Inflammatory macrophage (primary cell): ENCODE data around the gene OVAAL.
A peak's percentile ranks its signal among the peaks of the same experiment; 100 is the strongest.

Experiments used
- DNase-seq, 2 donors: peaks; one replicate each; pipeline ENCODE4 v3.0.0-alpha.2; 2020 to 2022

Gene OVAAL

GRCh38 chr1:180609643-180610555 lies 51.1 kb downstream of the OVAAL start:
- DNase-seq = peak; percentile 11 to 40

- no peak for DNase-seq
Observed at GRCh38 chr1:180610556-180611015, 51.8 kb downstream of the OVAAL start.

DNA sequence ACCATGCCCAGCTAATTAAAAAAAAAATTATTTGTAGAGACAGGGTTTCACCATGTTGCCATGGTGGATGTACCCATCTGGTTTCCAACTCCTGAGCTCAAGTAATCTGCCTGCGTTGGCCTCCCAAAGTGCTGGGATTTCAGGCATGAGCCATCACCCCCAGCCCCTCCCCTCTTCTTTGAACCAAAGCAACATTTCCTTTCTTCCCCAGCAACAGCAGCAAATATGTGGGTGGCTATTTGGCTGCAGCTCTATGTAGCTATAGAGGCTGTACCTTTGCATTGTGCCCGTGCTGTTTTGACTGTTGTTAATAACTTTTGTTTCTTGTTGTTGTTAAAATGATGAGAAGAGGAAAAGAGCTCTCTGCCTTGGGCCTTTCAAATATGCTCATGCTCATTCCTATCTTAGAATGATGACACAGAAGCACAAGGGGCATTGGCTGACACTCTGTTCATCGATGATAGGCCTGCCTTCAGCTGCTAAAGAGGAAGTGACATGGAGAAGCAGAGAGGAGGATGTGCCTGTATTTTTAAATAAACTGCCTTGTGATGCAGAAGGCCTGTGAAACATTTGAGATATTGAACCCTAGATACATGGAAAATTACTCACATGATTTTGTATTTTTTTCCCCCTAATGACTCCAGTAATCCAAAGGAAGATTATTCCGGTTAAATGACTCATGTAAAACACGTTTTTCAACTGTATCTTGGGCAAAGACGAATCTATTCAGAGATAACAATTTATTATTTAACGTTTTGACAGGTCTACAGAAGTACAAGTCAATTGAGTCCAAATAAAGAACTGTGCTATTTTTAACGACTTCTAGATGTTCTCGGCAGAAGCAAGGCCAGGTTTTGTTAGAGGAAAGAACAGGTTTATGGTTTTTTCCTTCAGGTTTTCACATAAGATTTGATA lies 52.5 kb downstream of the OVAAL start:
- peak; percentile 90 to 91 for DNase-seq

GRCh38 chr1:180612632-180613031 lies 53.9 kb downstream of the OVAAL start:
- DNase-seq = peak in 1 of 2 donors; percentile 79

DNA sequence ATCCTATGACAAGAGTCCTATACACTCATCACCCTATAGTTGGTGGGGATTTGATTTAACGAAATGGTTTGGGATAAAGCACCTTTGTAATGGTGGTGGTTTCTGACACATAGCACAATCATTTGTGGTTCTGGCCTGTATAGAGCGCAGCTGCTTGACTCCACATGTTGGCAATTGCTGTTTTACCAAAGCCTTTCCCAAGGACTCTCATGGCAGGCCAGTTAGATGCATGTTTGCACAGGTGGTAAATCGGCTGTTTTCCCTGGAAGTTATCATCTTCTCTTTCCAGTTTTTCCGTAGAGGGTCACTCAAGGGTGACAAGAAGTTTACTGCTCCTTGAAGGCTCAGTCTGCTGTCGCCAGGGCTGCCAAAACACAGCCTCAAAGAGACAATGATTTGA lies 56.0 kb downstream of the OVAAL start:
- DNase-seq = no peak

- no peak for DNase-seq
Observed at GRCh38 chr1:180615493-180616290, 56.9 kb downstream of the OVAAL start.
